ENCODE results near the gene GALNT12.

GALNT12 gene

GRCh38 chr9:98850851-98851729, 43.6 kb downstream of the GALNT12 start:
- H3K4me3 ChIP-seq, result no peak overlapping the region
- H3K9me3 ChIP-seq, result no peaks in the 10 kb centered on the region
- H3K27ac ChIP-seq, result no peak overlapping the region
- TF ChIP-seq CTCF (IDR thresholded peaks at IDR 0.05), result no peak
- H3K36me3 ChIP-seq, result no peaks in the 10 kb centered on the region
- intact Hi-C loops (cut with DNase I; ENCODE audit: low total_unique reads), result no loop called here
- no peaks in the 10 kb centered on the region for H3K4me1 ChIP-seq
- H3K27me3 ChIP-seq, result no peaks in the 10 kb centered on the region
- DNase-seq, result no peak

DNA sequence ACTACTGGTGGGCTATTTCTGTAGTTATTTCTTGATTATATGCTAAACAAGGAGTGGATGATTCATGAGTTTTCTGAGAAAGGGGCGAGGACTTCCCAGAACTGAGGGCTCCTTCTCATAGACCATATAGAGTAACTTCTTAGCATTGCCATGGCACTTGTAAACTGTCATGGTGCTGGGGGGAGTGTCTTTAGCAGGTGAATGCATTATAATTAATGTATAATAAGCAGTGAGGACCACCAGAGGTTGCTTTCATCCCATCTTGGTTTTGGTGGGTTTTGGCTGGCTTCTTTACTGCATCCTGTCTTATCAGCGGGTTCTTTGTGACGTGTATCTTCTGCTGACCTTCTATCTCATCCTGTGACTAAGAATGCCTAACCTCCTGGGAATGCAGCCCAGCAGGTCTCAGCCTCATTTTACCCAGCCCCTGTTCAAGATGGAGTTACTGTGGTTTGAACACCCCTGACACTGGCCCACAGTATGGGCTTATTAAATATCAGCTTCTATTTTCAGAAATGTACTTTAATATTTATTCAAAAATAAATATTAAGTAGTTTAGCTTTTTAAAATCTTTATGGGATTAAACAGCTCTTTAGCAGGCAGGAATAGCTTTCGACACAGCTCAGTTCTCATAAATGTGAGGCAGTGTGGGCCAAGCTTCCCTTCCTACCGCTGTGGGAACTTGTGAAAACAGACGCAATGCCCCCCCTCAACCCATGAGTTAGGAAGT, 44.4 kb downstream of the GALNT12 start:
- Histone ChIP-seq H3K4me1 (no peaks in the 10 kb centered on the region), H3K9me3 (no peaks in the 10 kb centered on the region), H3K36me3 (no peaks in the 10 kb centered on the region), H3K4me3 (no peak overlapping the region), H3K27ac (no peak overlapping the region), H3K27me3 (no peaks in the 10 kb centered on the region)
- no peak for DNase-seq
- intact Hi-C loops (cut with DNase I; ENCODE audit: low total_unique reads), result no loop called here
- TF ChIP-seq CTCF (IDR thresholded peaks at IDR 0.05), result no peak

DNA sequence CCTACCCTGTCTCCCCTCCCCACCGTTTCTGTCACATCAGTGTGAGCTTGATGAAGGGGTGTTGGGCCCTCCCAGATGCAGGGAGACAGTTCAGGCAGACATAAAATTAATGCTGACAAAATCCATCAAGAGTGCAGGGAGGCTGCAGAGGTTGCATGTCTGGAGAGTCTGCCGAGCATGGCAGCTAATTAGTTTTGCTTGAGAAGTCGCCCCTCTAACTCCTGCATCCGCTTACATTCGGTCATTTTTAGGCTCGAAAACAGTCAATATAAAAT, 44.9 kb downstream of the GALNT12 start:
- no peaks in the 10 kb centered on the region for H3K9me3 ChIP-seq
- H3K27ac ChIP-seq, result no peak overlapping the region
- no peaks in the 10 kb centered on the region for H3K27me3 ChIP-seq
- no peaks in the 10 kb centered on the region for H3K4me1 ChIP-seq
- no peak for TF ChIP-seq CTCF (IDR thresholded peaks at IDR 0.05)
- DNase-seq, result no peak
- no peak overlapping the region for H3K4me3 ChIP-seq
- H3K36me3 ChIP-seq, result no peaks in the 10 kb centered on the region
- intact Hi-C loops (cut with DNase I; ENCODE audit: low total_unique reads), result no loop called here

- TF ChIP-seq CTCF (IDR thresholded peaks at IDR 0.05), result no peak
- no peaks in the 10 kb centered on the region for H3K4me1 ChIP-seq
- intact Hi-C loops (cut with DNase I; ENCODE audit: low total_unique reads), result no loop called here
- H3K36me3 ChIP-seq, result no peaks in the 10 kb centered on the region
- no peaks in the 10 kb centered on the region for H3K9me3 ChIP-seq
- H3K27ac ChIP-seq, result no peak overlapping the region
- H3K27me3 ChIP-seq, result no peaks in the 10 kb centered on the region
- DNase-seq, result no peak
- no peak overlapping the region for H3K4me3 ChIP-seq
These were observed 45.5 kb downstream of the GALNT12 start for GRCh38 chr9:98852961-98853360.

- no peaks in the 10 kb centered on the region for H3K27me3 ChIP-seq
- H3K4me1 ChIP-seq, result no peaks in the 10 kb centered on the region
- intact Hi-C loops (cut with DNase I; ENCODE audit: low total_unique reads), result no loop called here
- H3K9me3 ChIP-seq, result no peaks in the 10 kb centered on the region
- no peak overlapping the region for H3K27ac ChIP-seq
- DNase-seq, result no peak
- H3K36me3 ChIP-seq, result no peaks in the 10 kb centered on the region
- H3K4me3 ChIP-seq, result no peak overlapping the region
- TF ChIP-seq CTCF (IDR thresholded peaks at IDR 0.05), result no peak
These were observed 46.8 kb downstream of the GALNT12 start for GRCh38 chr9:98854266-98854665.
